BJ (cell line): ENCODE data around the gene LNPEP. TPM values are rescaled to one million over a fixed set of nuclear protein-coding genes. Genes with fewer than 3 reads are reported as not detected.

Experiments used
- CTCF ChIA-PET: fragments of 350-600 bp; formaldehyde crosslinking; extraction: SDS; loops from one replicate; lab custom pipeline; 2021; ENCODE audit warnings: antibody characterized with exemption, inconsistent platforms; lab: Yijun Ruan, JAX
- POLR2A ChIA-PET: fragments of 300-600 bp; sonication (Branson Sonifier 250); formaldehyde crosslinking; extraction: SDS; loops from one replicate; lab custom pipeline; 2021; ENCODE audit warnings: antibody characterized with exemption; lab: Charles Lee
- DNase-seq: peaks from one replicate; pipeline ENCODE4 v3.0.0-alpha.2; 2011; ENCODE audit warnings: low read depth
- H3K27me3 ChIP-seq: 2 replicates; pipeline ENCODE4 v1.6.0; 2011; ENCODE audit warnings: low read length; ENCODE audit not compliant: control insufficient read depth, insufficient read depth
- H3K36me3 ChIP-seq: 2 replicates; pipeline ENCODE4 v1.5.1; 2011; ENCODE audit warnings: low read length; ENCODE audit not compliant: control insufficient read depth, insufficient read depth
- H3K4me3 ChIP-seq: 2 replicates; pipeline ENCODE4 v1.5.1; 2011; ENCODE audit warnings: low read depth, mild to moderate bottlenecking, control low read depth, low read length
- polyA plus RNA-seq: library from polyadenylated mRNA; depleted of rRNA; stranded (reverse); fragments of >200 nt; gene quantifications from 2 replicates; pipeline ENCODE4 v1.2.3, GENCODE V29; 2011
- TF ChIP-seq, protein P1 (sequence below): IDR thresholded peaks from 2 replicates; pipeline ENCODE4 v1.5.1; 2011; ENCODE audit warnings: low read depth, mild to moderate bottlenecking, control low read depth, inconsistent platforms, low read length, moderate library complexity; ENCODE audit not compliant: insufficient read depth

The LNPEP gene
- polyA plus RNA-seq, 1 experiment, result 6.3 TPM

DNA sequence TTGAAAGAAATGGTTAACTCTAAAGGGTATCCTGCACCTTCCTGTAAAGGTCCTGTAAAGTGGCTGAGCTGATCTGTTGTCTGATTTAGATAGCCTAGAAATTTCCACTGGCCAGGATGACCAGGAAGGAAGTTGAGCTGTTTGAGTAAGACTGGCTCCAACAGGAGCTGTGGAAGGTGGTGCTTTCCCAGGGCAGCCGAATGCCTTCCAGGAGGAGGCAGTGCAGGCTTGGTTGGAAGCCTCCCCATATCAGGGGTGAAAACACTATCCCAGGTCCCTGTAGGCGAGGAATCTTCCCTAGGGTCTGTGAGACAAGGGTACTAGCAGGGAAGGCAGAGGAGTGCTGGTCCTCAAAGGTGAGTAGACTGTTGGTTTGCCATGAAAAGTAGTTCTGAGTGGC lies 108.2 kb downstream of the LNPEP start:
- ChIA-PET CTCF (interaction anchor here (1.1 to 1.5 kb wide), 3 partner anchors 12 to 175 kb away, joined by 3 to 7 read pairs (median 5); no protein-coding TSS in a partner anchor), POLR2A (no interaction called here)
- H3K27me3 ChIP-seq, result peaks cover 1% of the 10 kb centered on the region; the same call in 1 of the 2 replicates
- TF ChIP-seq, protein P1, sequence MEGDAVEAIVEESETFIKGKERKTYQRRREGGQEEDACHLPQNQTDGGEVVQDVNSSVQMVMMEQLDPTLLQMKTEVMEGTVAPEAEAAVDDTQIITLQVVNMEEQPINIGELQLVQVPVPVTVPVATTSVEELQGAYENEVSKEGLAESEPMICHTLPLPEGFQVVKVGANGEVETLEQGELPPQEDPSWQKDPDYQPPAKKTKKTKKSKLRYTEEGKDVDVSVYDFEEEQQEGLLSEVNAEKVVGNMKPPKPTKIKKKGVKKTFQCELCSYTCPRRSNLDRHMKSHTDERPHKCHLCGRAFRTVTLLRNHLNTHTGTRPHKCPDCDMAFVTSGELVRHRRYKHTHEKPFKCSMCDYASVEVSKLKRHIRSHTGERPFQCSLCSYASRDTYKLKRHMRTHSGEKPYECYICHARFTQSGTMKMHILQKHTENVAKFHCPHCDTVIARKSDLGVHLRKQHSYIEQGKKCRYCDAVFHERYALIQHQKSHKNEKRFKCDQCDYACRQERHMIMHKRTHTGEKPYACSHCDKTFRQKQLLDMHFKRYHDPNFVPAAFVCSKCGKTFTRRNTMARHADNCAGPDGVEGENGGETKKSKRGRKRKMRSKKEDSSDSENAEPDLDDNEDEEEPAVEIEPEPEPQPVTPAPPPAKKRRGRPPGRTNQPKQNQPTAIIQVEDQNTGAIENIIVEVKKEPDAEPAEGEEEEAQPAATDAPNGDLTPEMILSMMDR, result peak; percentile 21; the same call in 1 of the 2 replicates
- no peak overlapping the region for H3K4me3 ChIP-seq
- no peaks in the 10 kb centered on the region for H3K36me3 ChIP-seq
- DNase-seq, result no peak

DNA sequence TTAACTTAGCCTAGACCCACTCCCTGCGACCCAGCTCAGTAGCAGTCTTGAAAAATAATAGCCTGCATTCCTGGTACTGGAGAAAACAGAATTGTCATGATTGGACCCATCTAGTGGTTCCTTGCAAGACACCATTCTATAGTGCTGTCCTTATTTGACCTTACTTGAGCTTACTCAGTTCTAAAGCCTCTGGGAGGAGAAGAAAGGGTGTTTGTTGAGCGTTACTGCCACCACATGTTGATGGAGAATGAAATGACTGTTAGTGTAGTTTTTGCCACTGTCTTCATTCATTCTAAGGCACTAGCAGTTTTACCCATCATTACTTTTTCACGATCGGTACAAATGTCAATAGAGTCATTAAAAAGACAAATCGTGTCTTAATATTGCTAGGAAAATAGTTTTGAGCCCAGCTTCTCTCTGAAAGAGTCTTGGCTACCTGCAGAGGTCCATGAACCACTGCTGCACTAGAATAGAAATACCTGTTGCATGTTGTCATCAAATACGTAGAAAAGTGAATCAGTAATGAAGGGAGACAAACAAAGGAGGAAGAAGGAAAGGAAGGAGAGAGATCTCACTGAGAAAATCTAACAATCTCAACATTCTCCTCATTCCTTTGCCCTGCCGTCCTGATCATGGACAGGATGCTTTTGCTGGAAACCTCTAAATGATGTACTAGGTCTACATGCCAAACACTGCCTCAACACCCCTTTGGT lies 110.5 kb downstream of the LNPEP start:
- DNase-seq, result no peak
- ChIA-PET CTCF (interaction anchor here (1.2 to 1.6 kb wide), 3 partner anchors 49 to 294 kb away, joined by 4 to 8 read pairs (median 7); no protein-coding TSS in a partner anchor), POLR2A (no interaction called here)
- Histone ChIP-seq H3K27me3 (peaks cover 1% of the 10 kb centered on the region), H3K36me3 (no peaks in the 10 kb centered on the region), H3K4me3 (no peak overlapping the region)
- TF ChIP-seq, protein P1, result no peak

- H3K36me3 ChIP-seq, result no peaks in the 10 kb centered on the region
- H3K27me3 ChIP-seq, result peaks cover 1% of the 10 kb centered on the region
- DNase-seq, result no peak
- ChIA-PET POLR2A (no interaction called here), CTCF (no interaction called here)
- TF ChIP-seq, protein P1, result no peak
- H3K4me3 ChIP-seq, result no peak overlapping the region
Measured at GRCh38 chr5:97047076-97047475, 111.2 kb downstream of the LNPEP start.

GRCh38 chr5:97049175-97049574 lies 113.3 kb downstream of the LNPEP start:
- DNase-seq, result no peak
- POLR2A ChIA-PET, result no interaction called here
- Histone ChIP-seq H3K27me3 (no peaks in the 10 kb centered on the region; the same call in 1 of the 2 replicates), H3K36me3 (no peaks in the 10 kb centered on the region), H3K4me3 (no peak overlapping the region)
- CTCF ChIA-PET, result interaction anchor here (0.6 to 2.5 kb wide), 4 partner anchors 12 to 706 kb away, joined by 3 to 14 read pairs (median 6); no protein-coding TSS in a partner anchor
- TF ChIP-seq, protein P1, result no peak

GRCh38 chr5:97056263-97056662 lies 120.4 kb downstream of the LNPEP start:
- DNase-seq, result no peak
- Histone ChIP-seq H3K4me3 (no peak overlapping the region), H3K36me3 (no peaks in the 10 kb centered on the region), H3K27me3 (peaks cover 4% of the 10 kb centered on the region)
- ChIA-PET POLR2A (no interaction called here), CTCF (interaction anchor here (0.5 kb wide), 1 partner anchor 13 kb away, joined by 4 read pairs; no protein-coding TSS in a partner anchor)
- TF ChIP-seq, protein P1, result no peak
